CD1c-positive myeloid dendritic cell (primary cell): ENCODE measurements around the gene SYNE2.
A peak's percentile ranks its signal among the peaks of the same experiment; 100 is the strongest.

Experiments
- DNase-seq: peaks from one replicate; pipeline ENCODE4 v3.0.0-alpha.2; 2016; ENCODE audit errors: extremely low spot score

Gene SYNE2

GRCh38 chr14:63874223-63874622 is 21.4 kb downstream of the SYNE2 start:
- no peak for DNase-seq

- DNase-seq, result no peak
These were observed 22.5 kb downstream of the SYNE2 start for GRCh38 chr14:63875311-63875710.

- DNase-seq, result no peak
These were observed 24.7 kb downstream of the SYNE2 start for GRCh38 chr14:63877550-63877939.

GRCh38 chr14:63878052-63878451 is 25.2 kb downstream of the SYNE2 start:
- no peak for DNase-seq

GRCh38 chr14:63878792-63879191 is 26.0 kb downstream of the SYNE2 start:
- DNase-seq, result no peak

GRCh38 chr14:63881926-63882325 is 29.1 kb downstream of the SYNE2 start:
- peak; percentile 15 for DNase-seq

GRCh38 chr14:63887899-63888298 is 35.1 kb downstream of the SYNE2 start:
- DNase-seq, result no peak

GRCh38 chr14:63890553-63890952 is 37.7 kb downstream of the SYNE2 start:
- no peak for DNase-seq

- no peak for DNase-seq
These were observed 38.6 kb downstream of the SYNE2 start for GRCh38 chr14:63891148-63891975.

- DNase-seq, result no peak
These were observed 39.5 kb downstream of the SYNE2 start for GRCh38 chr14:63892265-63892664.

GRCh38 chr14:63893701-63894458 is 41.1 kb downstream of the SYNE2 start:
- DNase-seq, result no peak

GRCh38 chr14:63895510-63895909 is 42.7 kb downstream of the SYNE2 start:
- DNase-seq, result no peak

GRCh38 chr14:63896278-63896720 is 43.5 kb downstream of the SYNE2 start:
- DNase-seq, result no peak

- no peak for DNase-seq
These were observed 44.9 kb downstream of the SYNE2 start for GRCh38 chr14:63897721-63898163.

GRCh38 chr14:63899953-63900352 is 47.1 kb downstream of the SYNE2 start:
- peak; percentile 73 for DNase-seq

- DNase-seq, result peak; percentile 82
These were observed 48.8 kb downstream of the SYNE2 start for GRCh38 chr14:63901434-63902085.

- DNase-seq, result no peak
These were observed 49.7 kb downstream of the SYNE2 start for GRCh38 chr14:63902375-63902976.

- DNase-seq, result no peak
These were observed 51.9 kb downstream of the SYNE2 start for GRCh38 chr14:63904724-63905123.

GRCh38 chr14:63905370-63905769 is 52.6 kb downstream of the SYNE2 start:
- DNase-seq, result no peak

GRCh38 chr14:63908667-63909264 is 56.0 kb downstream of the SYNE2 start:
- no peak for DNase-seq

GRCh38 chr14:63909984-63910383 is 57.2 kb downstream of the SYNE2 start:
- DNase-seq, result no peak
